GM21717 (cell line): ENCODE data around the gene MYOC.

Experiments
- ATAC-seq: cut with Tn5 transposase; IDR thresholded peaks from one replicate; pipeline ENCODE4 v1.9.1; 2021; ENCODE audit warnings: mild to moderate bottlenecking, moderate library complexity; ENCODE audit not compliant: unreplicated experiment

MYOC gene

GRCh38 chr1:171654201-171654941 is 1.9 kb upstream of the MYOC start:
- ATAC-seq, result no peak

GRCh38 chr1:171653796-171654195 is 1.3 kb upstream of the MYOC start:
- no peak for ATAC-seq

- ATAC-seq, result no peak
These were observed 6.3 kb downstream of the MYOC start for GRCh38 chr1:171646249-171646560.

GRCh38 chr1:171645553-171646248 is 6.8 kb downstream of the MYOC start:
- ATAC-seq, result no peak

- ATAC-seq, result peak; percentile 68
These were observed 7.5 kb downstream of the MYOC start for GRCh38 chr1:171644805-171645483.

GRCh38 chr1:171643156-171643555 is 9.3 kb downstream of the MYOC start:
- ATAC-seq, result no peak

GRCh38 chr1:171642197-171642596 is 10.3 kb downstream of the MYOC start:
- ATAC-seq, result no peak

GRCh38 chr1:171641076-171641864 is 11.2 kb downstream of the MYOC start:
- ATAC-seq, result no peak

GRCh38 chr1:171640225-171640624 is 12.3 kb downstream of the MYOC start:
- ATAC-seq, result no peak

- no peak for ATAC-seq
These were observed 14.4 kb downstream of the MYOC start for GRCh38 chr1:171637928-171638576.

- ATAC-seq, result no peak
These were observed 16.3 kb downstream of the MYOC start for GRCh38 chr1:171636141-171636540.

- no peak for ATAC-seq
These were observed 16.8 kb downstream of the MYOC start for GRCh38 chr1:171635661-171636060.

- ATAC-seq, result no peak
These were observed 24.3 kb downstream of the MYOC start for GRCh38 chr1:171628225-171628624.

GRCh38 chr1:171627020-171627419 is 25.5 kb downstream of the MYOC start:
- no peak for ATAC-seq

- no peak for ATAC-seq
These were observed 27.3 kb downstream of the MYOC start for GRCh38 chr1:171625225-171625624.

GRCh38 chr1:171623651-171624331 is 28.7 kb downstream of the MYOC start:
- ATAC-seq, result no peak

GRCh38 chr1:171622152-171622462 is 30.4 kb downstream of the MYOC start, which contains the start of gene MYOCOS:
TSS of gene MYOCOS (plus strand) at chr1:171622243. CDS start at chr1:171623884, 1,641 bp downstream.
- no peak for ATAC-seq

GRCh38 chr1:171616586-171616985 is 35.9 kb downstream of the MYOC start:
- ATAC-seq, result no peak

- peak; percentile 69 for ATAC-seq
These were observed 37.2 kb downstream of the MYOC start for GRCh38 chr1:171615122-171615906.
